Spinal cord (tissue), 10 donors: ENCODE data around the gene GSK3B. TPM values are rescaled to one million over a fixed set of nuclear protein-coding genes. Genes with fewer than 3 reads are reported as not detected.
A peak's percentile ranks its signal among the peaks of the same experiment; 100 is the strongest.

ENCODE experiments used
- DNase-seq, 6 donors: peaks; one replicate each; pipeline versions ENCODE4 v3.0.0 to v3.0.0-alpha.2; 2013 to 2015; ENCODE audit warnings: low spot score in 6 of 6, low read depth in 4 of 6
- H3K27ac ChIP-seq: one replicate; pipeline ENCODE4 v1.5.1; 2013; ENCODE audit warnings: low read depth, low read length, control low read depth
- H3K27me3 ChIP-seq: one replicate; pipeline ENCODE4 v1.6.1; 2013; ENCODE audit warnings: low read length; ENCODE audit not compliant: control insufficient read depth, insufficient read depth
- H3K36me3 ChIP-seq: one replicate; pipeline ENCODE4 v1.6.1; 2013; ENCODE audit warnings: low read length; ENCODE audit not compliant: control insufficient read depth, insufficient read depth
- H3K4me1 ChIP-seq: one replicate; pipeline ENCODE4 v1.6.1; 2013; ENCODE audit warnings: low read length; ENCODE audit not compliant: control insufficient read depth, insufficient read depth
- H3K4me3 ChIP-seq: one replicate; pipeline ENCODE4 v1.5.1; 2013; ENCODE audit warnings: low read depth, low read length, control low read depth
- H3K9me3 ChIP-seq: one replicate; pipeline ENCODE4 v1.6.1; 2013; ENCODE audit warnings: low read length; ENCODE audit not compliant: control insufficient read depth, insufficient read depth
- WGBS: methylation state at CpG from one replicate; pipeline ENCODE4 v1.1.5; 2013; ENCODE audit warnings: missing lambda C conversion rate; ENCODE audit not compliant: insufficient coverage; 5-methylcytosine and 5-hydroxymethylcytosine counted together
- polyA plus RNA-seq, 2 donors: library from polyadenylated mRNA; unstranded; fragments of 120-200 nt; gene quantifications; one replicate each; pipeline ENCODE4 v1.2.1, GENCODE V29; 2013; ENCODE audit not compliant: insufficient read length in 2 of 2
- total RNA-seq, 2 donors: library from RNA; depleted of rRNA in 1 of 2; stranded (reverse); fragments of 120-200 nt in 1 of 2; fragments of >200 nt in 1 of 2; gene quantifications; one replicate each; pipeline versions ENCODE4 v1.2.3 to v1.2.4, GENCODE V29; 2013 to 2014
- donor health status: healthy.

GSK3B gene
- total and polyA plus RNA-seq, 4 donors = 53.3 to 113 (median 73.1) TPM

DNA sequence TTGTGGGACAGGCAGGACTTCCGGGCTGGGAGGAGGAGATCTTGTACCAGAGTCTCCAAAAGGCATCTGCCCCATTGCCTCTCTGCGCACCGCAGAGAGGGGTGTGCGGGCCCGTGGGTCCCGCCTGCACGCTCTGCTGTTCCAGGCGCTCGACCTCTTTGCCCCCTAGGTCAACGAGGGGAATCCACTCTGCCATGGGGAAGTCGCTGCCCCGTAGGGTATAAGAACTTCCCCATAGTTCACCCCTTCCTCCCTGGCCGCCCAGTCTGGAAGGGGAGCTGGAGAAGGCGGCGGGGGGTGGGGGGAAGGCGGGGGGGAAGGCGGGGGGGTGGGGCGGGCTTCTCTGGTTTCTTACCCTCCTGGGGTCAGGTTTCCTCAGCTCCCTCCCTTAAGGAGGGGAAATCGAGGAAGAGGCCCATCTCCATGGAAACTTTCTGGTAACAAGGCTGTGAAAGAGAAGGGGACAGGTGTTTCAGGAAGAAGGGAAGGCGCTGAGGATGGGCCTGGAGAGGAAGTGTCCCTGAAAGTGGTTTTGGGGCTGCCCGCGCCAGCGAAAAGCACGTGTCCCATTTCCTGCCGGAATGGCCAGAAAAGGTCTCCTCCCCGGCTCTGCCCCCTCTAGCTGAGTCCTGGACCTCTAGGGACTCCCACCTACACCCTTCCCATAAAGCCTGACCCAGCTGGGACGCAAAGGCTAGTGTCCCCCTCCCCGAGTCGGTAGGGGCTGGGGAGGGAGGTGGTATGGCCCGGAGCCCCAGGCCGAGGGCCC is 284.8 kb downstream of the GSK3B start:
- DNase-seq = peak in 1 of 6 donors; percentile 13
- H3K9me3 ChIP-seq = no peaks in the 10 kb centered on the region
- H3K27ac ChIP-seq = no peak overlapping the region
- peak overlapping the region; percentile 44 for H3K4me3 ChIP-seq
- no peaks in the 10 kb centered on the region for H3K27me3 ChIP-seq
- H3K36me3 ChIP-seq = no peaks in the 10 kb centered on the region
- 31% methylated on average over 20 of the region's 31 CpGs for WGBS
- peaks cover 9% of the 10 kb centered on the region for H3K4me1 ChIP-seq

DNA sequence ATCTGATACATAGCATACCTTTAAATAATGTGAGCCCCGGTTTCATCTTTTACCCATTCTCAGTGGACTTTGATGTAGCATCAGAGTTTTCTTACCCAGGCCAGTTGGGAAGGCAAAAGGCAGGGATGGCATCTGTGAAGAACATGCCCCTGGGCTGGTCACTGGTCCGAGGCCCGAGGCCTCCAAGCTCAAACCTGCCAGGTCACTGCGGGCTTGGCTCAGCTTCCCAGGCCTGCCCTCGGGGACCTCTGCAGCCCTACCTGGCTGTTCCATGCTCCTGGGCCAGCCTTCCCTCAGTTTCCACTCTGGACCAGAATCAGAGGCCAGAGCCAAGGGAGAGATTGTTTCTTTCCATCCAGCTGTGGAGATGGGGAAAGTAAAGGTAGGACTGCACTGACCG is 285.4 kb downstream of the GSK3B start:
- 87% methylated on average over 5 of the region's 6 CpGs for WGBS
- Histone ChIP-seq H3K4me1 (peaks cover 9% of the 10 kb centered on the region), H3K27ac (no peak overlapping the region), H3K27me3 (no peaks in the 10 kb centered on the region), H3K36me3 (no peaks in the 10 kb centered on the region), H3K9me3 (no peaks in the 10 kb centered on the region), H3K4me3 (no peak overlapping the region)
- no peak for DNase-seq

DNA sequence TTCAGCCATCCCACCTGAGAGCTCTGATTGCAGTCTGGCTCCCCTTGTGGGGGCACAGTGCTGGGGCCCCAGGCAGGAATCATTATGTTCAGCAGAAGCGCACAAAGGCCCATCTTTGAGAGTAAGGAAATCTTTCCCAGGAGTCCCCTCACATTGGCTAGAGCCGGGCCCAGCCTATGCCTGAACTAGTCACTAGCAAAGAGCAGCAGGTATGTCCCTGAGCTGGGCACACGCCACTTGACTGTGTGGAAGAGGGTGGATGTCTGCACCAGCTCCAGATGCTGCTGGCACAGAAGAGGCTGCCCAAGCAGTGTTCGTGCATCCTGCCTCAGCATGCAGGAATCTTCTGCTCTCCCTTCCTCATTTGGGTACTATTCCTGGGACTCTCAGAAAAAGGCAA is 286.0 kb downstream of the GSK3B start:
- H3K27ac ChIP-seq = no peak overlapping the region
- H3K9me3 ChIP-seq = no peaks in the 10 kb centered on the region
- H3K27me3 ChIP-seq = no peaks in the 10 kb centered on the region
- 90% methylated on average over 4 of the region's 4 CpGs for WGBS
- H3K36me3 ChIP-seq = no peaks in the 10 kb centered on the region
- DNase-seq = no peak
- H3K4me1 ChIP-seq = peaks cover 9% of the 10 kb centered on the region
- H3K4me3 ChIP-seq = no peak overlapping the region

DNA sequence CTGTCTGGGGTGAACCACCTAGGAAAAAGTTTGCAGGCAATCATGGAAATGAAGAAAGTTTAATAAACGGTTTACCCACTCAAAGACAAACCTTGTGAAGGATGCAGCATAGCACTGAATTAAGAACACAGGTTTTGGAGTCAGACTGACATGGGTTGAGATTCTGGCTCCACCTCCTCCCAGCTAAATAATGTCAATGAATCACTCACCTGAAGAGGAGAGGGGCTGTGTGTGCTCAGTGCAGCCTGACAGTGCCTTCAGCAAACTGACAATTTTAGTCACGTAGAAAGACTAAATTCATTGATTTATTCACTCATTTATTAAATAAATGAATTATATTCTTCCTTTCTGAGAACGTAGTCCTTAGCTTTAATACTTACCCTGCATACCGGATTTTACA is 293.4 kb downstream of the GSK3B start:
- H3K4me1 ChIP-seq = no peaks in the 10 kb centered on the region
- H3K4me3 ChIP-seq = no peak overlapping the region
- 100% methylated on average over 2 of the region's 4 CpGs for WGBS
- H3K9me3 ChIP-seq = no peaks in the 10 kb centered on the region
- no peaks in the 10 kb centered on the region for H3K27me3 ChIP-seq
- no peaks in the 10 kb centered on the region for H3K36me3 ChIP-seq
- no peak overlapping the region for H3K27ac ChIP-seq
- DNase-seq = no peak

DNA sequence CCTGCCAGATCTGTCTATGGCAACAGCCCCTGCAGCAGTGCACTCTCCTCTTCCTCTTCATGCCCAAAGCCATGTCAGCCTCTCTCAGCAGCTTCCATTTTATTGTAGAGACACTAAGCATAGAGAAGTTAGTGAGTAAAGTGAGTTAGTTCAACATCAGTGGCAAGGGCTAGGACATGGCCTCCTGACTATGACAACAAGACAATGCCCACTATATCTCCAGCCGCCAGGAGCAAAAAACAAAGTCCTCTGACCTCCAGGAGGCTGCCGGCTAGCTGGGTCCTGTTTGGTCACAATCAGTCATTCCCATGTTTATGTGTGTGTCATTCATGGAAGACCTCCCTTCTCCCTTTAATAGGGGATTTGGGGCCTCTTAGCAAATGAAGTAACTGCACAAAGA is 297.5 kb downstream of the GSK3B start:
- H3K4me1 ChIP-seq = no peaks in the 10 kb centered on the region
- H3K9me3 ChIP-seq = no peaks in the 10 kb centered on the region
- no peaks in the 10 kb centered on the region for H3K36me3 ChIP-seq
- H3K4me3 ChIP-seq = no peak overlapping the region
- no peak for DNase-seq
- H3K27me3 ChIP-seq = no peaks in the 10 kb centered on the region
- H3K27ac ChIP-seq = no peak overlapping the region
- no CpG with 5 or more reads among the region's 2 CpGs for WGBS

DNA sequence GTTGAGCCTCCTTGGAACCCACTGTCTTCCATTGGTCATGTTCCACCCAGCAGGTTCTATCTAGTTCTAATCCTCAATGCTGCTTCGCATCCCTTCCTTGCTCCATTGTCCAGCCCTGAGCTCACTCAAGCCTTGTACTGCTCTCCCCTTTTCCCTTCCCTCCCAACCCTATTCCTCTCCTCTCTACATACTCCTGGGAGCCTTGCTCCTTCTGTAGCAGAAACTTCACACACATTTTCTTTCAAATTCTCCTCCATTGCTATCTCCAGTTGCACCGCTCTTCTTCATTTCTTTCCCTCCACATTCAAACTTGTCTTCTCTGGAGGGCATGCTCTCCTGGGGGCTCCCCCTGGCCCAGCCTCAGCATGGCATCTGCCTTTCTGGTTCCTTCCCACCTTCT is 297.9 kb downstream of the GSK3B start:
- Histone ChIP-seq H3K27ac (no peak overlapping the region), H3K27me3 (no peaks in the 10 kb centered on the region), H3K36me3 (no peaks in the 10 kb centered on the region), H3K9me3 (no peaks in the 10 kb centered on the region), H3K4me1 (no peaks in the 10 kb centered on the region), H3K4me3 (no peak overlapping the region)
- WGBS = 96% methylated on average over 2 of the region's 2 CpGs
- DNase-seq = no peak

DNA sequence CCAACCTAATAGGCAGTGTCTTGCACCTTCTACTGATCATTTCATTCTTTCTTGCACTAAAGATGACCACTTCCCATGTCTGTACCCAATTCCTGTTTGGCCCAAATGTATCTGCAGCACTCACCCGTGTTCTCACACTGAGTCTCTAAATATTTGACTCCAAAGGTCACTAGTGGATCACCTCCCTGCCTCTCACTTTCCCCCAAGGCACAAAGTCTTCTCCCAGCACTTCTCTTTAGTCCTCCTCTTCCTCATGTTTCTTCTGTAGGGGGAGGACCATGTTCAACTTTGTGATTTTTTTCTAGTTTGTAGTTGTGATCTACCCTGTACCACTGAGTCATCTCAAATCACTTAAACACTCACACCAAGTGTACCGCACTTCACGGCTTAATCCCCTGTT is 298.4 kb downstream of the GSK3B start:
- WGBS = 89% methylated on average over 3 of the region's 3 CpGs
- no peaks in the 10 kb centered on the region for H3K27me3 ChIP-seq
- no peaks in the 10 kb centered on the region for H3K9me3 ChIP-seq
- no peaks in the 10 kb centered on the region for H3K4me1 ChIP-seq
- no peak for DNase-seq
- H3K4me3 ChIP-seq = no peak overlapping the region
- no peak overlapping the region for H3K27ac ChIP-seq
- H3K36me3 ChIP-seq = no peaks in the 10 kb centered on the region

DNA sequence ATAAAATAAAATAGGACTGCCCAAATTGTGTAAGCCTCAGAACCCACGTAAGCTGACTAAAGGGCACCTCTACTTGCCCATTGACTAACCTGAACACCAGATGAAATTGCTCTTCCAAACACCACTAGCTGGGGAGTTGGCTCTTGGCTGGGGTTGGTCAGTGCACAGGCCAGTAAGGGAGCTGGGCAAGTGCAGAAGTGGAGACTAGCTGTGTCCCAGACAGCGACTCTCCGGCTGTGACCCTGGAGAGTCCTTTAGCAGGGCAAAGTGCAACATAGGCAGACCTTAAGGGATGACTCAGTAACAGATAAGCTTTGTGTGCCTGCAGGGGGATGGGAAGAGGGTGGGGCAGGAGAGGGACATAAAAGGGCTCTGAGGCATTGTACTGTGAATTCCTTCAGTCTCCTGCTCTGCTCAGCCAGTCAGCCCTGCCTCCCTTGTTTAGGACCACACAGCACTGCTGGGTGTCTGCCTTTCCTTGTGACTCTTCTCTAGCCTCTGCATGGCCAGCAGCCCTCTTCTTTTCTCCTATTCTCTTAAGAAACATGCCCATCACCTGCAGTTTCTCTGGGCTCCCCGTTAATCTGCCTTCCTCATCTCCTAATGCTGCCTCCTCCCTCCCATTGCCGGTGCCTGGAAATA is 299.2 kb downstream of the GSK3B start:
- WGBS = 32% methylated on average over 2 of the region's 5 CpGs
- no peaks in the 10 kb centered on the region for H3K9me3 ChIP-seq
- DNase-seq = no peak
- no peak overlapping the region for H3K4me3 ChIP-seq
- no peak overlapping the region for H3K27ac ChIP-seq
- H3K27me3 ChIP-seq = no peaks in the 10 kb centered on the region
- no peaks in the 10 kb centered on the region for H3K4me1 ChIP-seq
- H3K36me3 ChIP-seq = no peaks in the 10 kb centered on the region

DNA sequence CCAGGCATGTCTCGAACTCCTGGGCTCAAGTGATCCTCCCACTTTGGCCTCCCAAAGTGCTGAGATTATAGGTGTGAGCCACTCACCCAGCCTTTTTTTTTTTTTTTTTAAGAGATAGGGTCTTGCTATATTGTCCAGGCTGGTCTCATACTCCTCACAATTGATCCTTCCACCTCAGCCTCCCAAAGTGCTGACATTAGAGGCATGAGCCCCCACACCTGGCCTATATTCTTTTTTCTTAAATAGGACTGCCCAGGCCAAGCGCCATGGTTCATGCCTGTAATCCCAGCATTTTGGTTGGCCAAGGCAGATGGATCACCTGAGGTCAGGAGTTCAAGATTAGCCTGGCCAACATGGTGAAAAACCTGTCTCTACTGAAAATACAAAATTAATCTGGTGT is 299.8 kb downstream of the GSK3B start:
- Histone ChIP-seq H3K27me3 (no peaks in the 10 kb centered on the region), H3K4me3 (no peak overlapping the region), H3K9me3 (no peaks in the 10 kb centered on the region), H3K36me3 (no peaks in the 10 kb centered on the region), H3K27ac (no peak overlapping the region), H3K4me1 (no peaks in the 10 kb centered on the region)
- 100% methylated on average over 1 of the region's 2 CpGs for WGBS
- no peak for DNase-seq

DNA sequence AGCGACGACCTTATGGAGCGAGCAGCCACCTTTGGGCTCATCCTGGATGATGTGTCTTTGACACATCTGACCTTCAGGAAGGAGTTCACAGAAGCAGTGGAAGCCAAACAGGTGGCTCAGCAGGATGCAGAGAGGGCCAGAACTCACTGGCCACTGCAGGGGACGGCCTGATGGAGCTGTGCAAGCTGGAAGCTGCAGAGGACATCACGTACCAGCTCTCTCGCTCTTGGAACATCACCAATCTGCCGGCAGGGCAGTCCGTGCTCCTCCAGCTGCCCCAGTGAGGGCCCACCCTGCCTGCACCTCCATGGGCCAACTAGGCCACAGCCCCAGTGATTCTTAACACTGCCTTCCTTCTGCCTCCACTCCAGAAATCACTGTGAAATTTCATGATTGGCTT is 302.0 kb downstream of the GSK3B start:
- 96% methylated on average over 8 of the region's 8 CpGs for WGBS
- no peak for DNase-seq

More for the DNA sequence above, 302.0 kb downstream of the GSK3B start:
- Histone ChIP-seq H3K4me3 (no peak overlapping the region), H3K27me3 (no peaks in the 10 kb centered on the region), H3K4me1 (no peaks in the 10 kb centered on the region), H3K9me3 (no peaks in the 10 kb centered on the region), H3K36me3 (no peaks in the 10 kb centered on the region), H3K27ac (no peak overlapping the region)
